GM12873 (cell line): ENCODE results near the gene TRIM73.
A peak's percentile ranks its signal among the peaks of the same experiment; 100 is the strongest.
"Not testable (repeated sequence)": the region's sequence is repeated elsewhere in the genome, so short reads cannot be mapped to it uniquely, and the experiment has no call there.

Source experiments
- CTCF ChIP-seq: IDR thresholded peaks from 2 replicates; pipeline ENCODE4 v1.5.1; 2012; ENCODE audit warnings: low read depth, mild to moderate bottlenecking, moderate library complexity, low read length, control low read depth; ENCODE audit not compliant: insufficient read depth; ENCODE audit errors: missing control alignments

Gene TRIM73

GRCh38 chr7:75395329-75395728 is at the start of gene TRIM73:
Gene TRIM73, plus strand, starts transcription at chr7:75395629. Its CDS starts 3,305 bp downstream, at chr7:75398934.
- not testable (repeated sequence) for TF ChIP-seq CTCF

GRCh38 chr7:75439000-75439399 is 43.6 kb downstream of the TRIM73 start:
- peak; percentile 8 for TF ChIP-seq CTCF

- peak; percentile 47 for TF ChIP-seq CTCF
Measured at GRCh38 chr7:75452494-75452955, 57.1 kb downstream of the TRIM73 start.
